HCT116 (cell line): Measurements from ENCODE around the gene PIP5K1A.
"Not testable (repeated sequence)": the region's sequence is repeated elsewhere in the genome, so short reads cannot be mapped to it uniquely, and the experiment has no call there.

Experiments used
- ATF3 ChIP-seq: IDR thresholded peaks from 2 replicates; pipeline ENCODE4 v1.6.1; 2012
- EZH2 ChIP-seq: fragments of 200-600 bp; sonication (generic); IDR thresholded peaks from 2 replicates; pipeline ENCODE4 v1.6.1; 2017; ENCODE audit warnings: antibody characterized with exemption, mixed run types
- JUND ChIP-seq: IDR thresholded peaks from 2 replicates; pipeline ENCODE4 v1.6.1; 2012
- POLR2A ChIP-seq: IDR thresholded peaks from 2 replicates; pipeline ENCODE4 v1.7.0; 2011; ENCODE audit warnings: borderline replicate concordance; ENCODE audit not compliant: insufficient read depth, insufficient read length; ENCODE audit errors: extremely low read depth
- POLR2AphosphoS5 ChIP-seq: IDR thresholded peaks from 2 replicates; pipeline ENCODE4 v1.6.1; 2011; ENCODE audit warnings: mild to moderate bottlenecking, low read depth, low read length, moderate library complexity
- RAD21 ChIP-seq: IDR thresholded peaks from 2 replicates; pipeline ENCODE4 v1.6.1; 2012; ENCODE audit warnings: low read depth, mild to moderate bottlenecking
- SIN3A ChIP-seq: IDR thresholded peaks from 2 replicates; pipeline ENCODE4 v1.6.1; 2012; ENCODE audit warnings: low read depth
- ZNF274 ChIP-seq: fragments of 200-500 bp; sonication (Bioruptor generic); IDR thresholded peaks from 2 replicates; pipeline ENCODE4 v1.6.1; 2014; ENCODE audit warnings: mild to moderate bottlenecking, low read depth, low read length, inconsistent platforms
- TF ChIP-seq, protein P1 (sequence below), 3 experiments: fragments of 200-600 bp in 1 of 3; sonication (generic) in 1 of 3; IDR thresholded peaks in 2 of 3; conservative IDR thresholded peaks in 1 of 3; 2 replicates each; pipeline ENCODE4 v1.5.1; 2012 to 2017; ENCODE audit warnings: low read depth in 2 of 3, low read length in 2 of 3, antibody characterized with exemption in 1 of 3, borderline replicate concordance in 1 of 3, control low read depth in 1 of 3, mild to moderate bottlenecking in 1 of 3, mixed read lengths in 1 of 3, mixed run types in 1 of 3, moderate library complexity in 1 of 3; ENCODE audit not compliant: insufficient read depth in 1 of 3

- not testable (repeated sequence) for TF ChIP-seq ATF3, EZH2, POLR2A, POLR2AphosphoS5, SIN3A, RAD21, JUND, ZNF274
- TF ChIP-seq, protein P1, sequence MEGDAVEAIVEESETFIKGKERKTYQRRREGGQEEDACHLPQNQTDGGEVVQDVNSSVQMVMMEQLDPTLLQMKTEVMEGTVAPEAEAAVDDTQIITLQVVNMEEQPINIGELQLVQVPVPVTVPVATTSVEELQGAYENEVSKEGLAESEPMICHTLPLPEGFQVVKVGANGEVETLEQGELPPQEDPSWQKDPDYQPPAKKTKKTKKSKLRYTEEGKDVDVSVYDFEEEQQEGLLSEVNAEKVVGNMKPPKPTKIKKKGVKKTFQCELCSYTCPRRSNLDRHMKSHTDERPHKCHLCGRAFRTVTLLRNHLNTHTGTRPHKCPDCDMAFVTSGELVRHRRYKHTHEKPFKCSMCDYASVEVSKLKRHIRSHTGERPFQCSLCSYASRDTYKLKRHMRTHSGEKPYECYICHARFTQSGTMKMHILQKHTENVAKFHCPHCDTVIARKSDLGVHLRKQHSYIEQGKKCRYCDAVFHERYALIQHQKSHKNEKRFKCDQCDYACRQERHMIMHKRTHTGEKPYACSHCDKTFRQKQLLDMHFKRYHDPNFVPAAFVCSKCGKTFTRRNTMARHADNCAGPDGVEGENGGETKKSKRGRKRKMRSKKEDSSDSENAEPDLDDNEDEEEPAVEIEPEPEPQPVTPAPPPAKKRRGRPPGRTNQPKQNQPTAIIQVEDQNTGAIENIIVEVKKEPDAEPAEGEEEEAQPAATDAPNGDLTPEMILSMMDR (IDR thresholded peaks at IDR 0.05 in 2 of 3, conservative IDR thresholded peaks at IDR 0.05 in 1 of 3; ENCODE audit: borderline replicate concordance in 1 of 3, insufficient read depth in 1 of 3, low read depth in 2 of 3, low read length in 2 of 3) = not testable (repeated sequence)
These were observed 7.1 kb downstream of the PIP5K1A start for GRCh38 chr1:151205381-151205965.
